GM19099 (cell line): ENCODE data around the gene ASCC3.

ENCODE experiments used
- POLR2A ChIP-seq: IDR thresholded peaks from 3 replicates; pipeline ENCODE4 v1.6.1; 2011; ENCODE audit warnings: low read depth; ENCODE audit not compliant: insufficient read length; ENCODE audit errors: extremely low read depth

The ASCC3 gene

DNA sequence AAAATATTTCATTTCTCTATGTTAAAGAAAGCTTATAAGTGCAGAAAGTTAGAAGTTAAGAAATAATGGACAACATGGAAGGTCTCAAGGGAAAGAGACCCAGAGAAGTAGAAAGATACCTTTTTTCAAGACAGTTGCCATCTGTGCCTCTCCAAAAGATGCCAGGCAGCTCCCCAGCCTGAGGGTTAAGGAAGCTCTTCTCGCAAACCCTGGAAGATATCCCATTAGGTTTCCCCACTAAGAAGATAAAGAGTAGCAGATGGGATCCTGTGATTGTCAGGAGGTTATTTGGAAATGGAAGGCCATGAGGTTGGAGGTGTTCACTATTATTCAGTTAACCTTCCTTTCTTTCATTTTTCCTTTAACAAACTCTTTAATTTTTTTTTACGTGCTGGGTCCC is 306.3 kb downstream of the ASCC3 start:
- no peak for TF ChIP-seq POLR2A

DNA sequence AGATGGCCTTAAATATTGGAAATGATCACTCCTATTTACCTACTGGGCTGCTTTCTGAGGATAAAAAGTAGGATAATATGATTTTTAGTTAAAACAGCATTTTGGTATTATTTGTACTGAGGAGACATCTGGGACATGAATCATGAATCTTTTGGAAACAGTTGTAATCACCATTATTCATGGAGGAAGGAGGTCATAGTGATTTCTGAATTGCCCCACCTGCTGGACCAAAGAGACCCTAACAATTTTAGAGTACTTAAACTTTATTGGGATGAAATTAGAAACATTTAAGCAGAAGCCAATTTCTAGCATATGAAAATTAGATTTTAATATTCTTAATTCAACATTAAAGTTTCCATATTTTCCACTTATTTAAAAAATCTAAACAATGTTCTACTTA is 308.0 kb downstream of the ASCC3 start:
- TF ChIP-seq POLR2A: no peak

DNA sequence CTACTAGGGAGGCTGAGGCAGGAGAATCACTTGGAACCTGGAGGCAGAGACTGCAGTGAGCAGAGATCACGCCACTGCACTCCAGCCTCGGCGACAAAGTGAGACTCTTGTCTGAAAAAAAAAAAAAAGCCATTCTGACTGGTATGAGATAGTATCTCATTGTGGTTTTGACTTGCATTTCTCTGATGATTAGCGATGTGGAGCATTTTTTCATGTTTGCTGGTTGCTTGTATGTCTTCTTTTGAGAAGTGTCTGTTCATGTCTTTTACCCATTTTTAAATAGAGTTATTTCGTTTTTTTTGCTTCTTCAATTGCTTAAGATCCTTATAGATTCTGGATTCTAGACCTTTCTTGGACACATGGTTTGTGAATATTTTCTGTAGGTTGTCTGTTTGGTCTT is 312.9 kb downstream of the ASCC3 start:
- TF ChIP-seq POLR2A: no peak

DNA sequence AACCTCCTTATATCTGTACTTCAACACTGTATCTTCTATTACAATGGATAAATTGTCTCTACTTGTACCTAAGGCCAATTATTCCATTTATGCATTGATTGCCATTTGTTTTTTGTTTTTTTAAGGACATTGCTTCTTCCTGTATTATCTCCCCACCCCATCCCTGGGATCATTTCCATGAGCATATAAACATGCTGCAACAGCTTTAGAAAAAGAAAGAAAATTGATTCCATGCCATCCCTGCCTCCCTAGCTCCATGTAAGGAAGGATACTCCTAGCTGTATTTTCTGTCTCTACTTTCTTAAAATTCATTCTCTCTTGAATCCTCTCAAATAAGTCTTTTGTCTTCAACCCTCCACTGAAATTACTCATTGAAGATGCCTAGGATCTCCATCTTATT is 314.6 kb downstream of the ASCC3 start:
- TF ChIP-seq POLR2A: no peak

DNA sequence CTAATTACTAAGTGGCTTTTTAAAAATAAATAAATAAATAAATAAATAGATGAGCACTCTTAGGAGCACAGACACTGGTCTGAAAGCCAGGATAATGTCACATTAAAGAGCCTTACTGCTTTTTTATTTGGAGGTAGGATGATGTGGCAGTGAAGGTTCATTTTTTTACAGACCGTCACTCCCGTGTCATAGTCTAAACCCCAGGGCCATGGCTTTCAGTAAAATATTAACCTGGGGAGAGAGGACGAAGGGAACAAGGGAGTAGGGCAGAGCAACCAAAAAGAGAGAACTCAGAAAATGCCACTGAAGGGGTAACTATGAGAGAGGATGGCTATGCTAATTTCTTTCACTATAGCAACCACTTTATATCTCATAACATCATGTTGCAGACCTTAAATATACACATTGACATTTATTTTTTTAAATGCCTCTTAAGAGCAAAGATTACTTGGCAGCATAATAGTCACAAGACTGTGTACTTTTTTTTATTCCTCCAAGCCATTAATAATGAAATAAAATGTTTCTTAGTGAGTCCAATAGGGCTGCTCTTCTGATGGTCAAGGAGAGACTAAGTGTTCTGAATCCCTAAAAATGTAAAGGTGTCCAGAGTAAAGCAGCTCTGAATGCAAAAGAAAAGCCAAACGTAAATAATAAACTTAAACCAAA is 315.6 kb downstream of the ASCC3 start:
- no peak for TF ChIP-seq POLR2A

DNA sequence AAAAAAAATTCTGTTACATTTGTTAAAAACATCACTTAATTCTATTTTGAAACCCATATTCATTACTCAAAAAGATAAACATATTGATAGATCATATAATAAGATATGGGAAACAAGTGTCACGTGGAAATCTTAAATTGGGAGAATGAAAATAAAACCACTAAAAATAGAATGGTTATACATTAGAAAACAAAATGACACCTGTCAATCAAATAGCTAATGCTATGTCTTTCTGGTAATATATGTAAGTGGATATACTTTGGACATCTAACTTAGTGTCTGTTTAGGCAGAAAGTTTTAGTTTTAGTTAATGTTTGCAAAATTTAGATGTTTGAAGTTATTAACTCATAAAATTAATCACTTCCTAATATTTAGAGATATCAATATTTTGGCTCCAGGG is 321.3 kb downstream of the ASCC3 start:
- TF ChIP-seq POLR2A: no peak

DNA sequence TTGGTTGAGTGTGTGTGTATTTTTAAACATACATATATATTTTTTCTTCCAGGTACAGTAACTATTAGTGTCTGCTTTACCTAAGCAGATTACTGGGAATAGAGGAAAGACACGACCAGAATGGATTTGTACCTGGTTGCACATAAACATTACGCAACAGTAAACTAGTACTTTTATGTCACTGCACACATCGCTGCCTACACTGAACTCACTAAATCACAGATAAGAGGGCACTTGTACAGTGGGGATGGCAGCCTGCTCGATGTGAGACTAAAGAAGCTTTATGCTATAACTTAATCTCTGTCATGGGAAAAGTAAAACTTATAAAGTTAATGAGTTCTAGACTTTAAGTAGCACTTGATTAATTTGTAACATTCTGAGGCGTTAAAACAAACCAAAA is 326.9 kb downstream of the ASCC3 start:
- no peak for TF ChIP-seq POLR2A

DNA sequence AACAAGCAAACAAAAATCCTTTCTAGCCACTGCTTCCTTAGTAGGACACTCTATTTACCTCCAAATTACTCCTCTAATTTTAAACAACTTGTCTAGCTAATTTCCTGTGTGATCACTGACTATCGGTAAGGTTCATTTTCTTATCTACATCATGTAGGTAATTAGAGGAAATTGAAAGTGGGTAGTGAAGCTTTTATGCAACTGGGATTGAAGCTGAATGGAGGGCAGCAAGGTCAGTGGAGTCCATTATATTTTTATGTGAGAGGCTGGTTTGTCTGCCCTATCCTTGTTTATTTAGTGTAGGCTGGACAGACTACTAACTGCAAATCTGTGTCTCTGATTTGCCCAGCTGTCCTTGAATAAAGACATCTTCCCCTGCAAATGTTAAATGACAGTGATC is 327.9 kb downstream of the ASCC3 start:
- TF ChIP-seq POLR2A: no peak

DNA sequence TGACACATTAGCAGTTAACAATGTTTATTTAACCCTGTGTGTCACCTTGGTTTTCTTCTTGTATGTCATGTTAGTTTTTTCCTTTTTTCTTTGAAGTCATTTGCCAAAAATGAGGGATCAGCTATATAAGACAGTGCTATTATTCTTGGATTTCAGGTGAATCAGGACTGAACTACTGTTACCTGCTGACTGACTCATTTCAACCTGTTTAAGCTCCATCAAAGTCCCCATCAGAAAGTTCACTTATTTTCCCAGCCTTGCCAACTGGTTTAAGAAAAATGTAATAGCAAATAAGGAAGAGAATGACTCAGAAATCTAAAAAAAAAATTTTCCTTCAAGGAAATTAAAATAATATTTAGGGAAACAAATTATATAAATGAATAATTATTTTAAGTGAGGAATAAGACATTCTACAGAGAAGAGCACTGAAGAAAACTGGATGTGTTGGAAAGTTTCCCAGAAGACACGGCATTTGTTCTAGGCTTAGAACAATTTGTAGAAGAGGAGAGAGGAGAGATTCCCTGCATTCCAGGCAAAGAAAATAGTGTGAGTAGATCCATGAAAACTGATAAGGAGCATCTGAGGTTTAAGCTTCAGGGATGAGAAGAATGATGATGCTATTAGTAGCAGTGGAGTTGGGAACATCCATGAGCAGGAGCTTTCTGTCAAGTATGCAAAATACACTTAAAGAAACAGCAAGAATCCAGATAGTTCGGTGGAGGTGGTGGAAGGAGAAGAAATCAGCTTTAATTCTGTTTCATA is 331.5 kb downstream of the ASCC3 start:
- no peak for TF ChIP-seq POLR2A

DNA sequence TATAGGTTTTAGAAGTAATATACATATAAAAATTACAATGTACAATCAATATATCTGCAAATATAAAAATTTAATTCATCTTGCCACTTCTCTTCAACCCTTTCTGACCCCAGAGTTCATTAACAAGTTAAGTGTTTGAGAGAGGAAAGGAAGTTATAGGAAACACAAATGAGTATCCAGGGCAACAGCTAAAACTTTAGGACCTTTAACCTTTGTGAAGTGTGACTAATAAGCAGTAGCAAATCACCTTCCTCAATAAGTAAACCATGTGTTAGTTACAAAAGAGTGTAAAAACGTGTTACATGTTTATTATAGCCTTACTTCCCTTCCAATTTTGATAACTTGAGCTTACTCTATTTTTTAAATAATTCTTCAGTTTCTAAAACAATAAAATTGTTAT is 343.0 kb downstream of the ASCC3 start:
- no peak for TF ChIP-seq POLR2A

DNA sequence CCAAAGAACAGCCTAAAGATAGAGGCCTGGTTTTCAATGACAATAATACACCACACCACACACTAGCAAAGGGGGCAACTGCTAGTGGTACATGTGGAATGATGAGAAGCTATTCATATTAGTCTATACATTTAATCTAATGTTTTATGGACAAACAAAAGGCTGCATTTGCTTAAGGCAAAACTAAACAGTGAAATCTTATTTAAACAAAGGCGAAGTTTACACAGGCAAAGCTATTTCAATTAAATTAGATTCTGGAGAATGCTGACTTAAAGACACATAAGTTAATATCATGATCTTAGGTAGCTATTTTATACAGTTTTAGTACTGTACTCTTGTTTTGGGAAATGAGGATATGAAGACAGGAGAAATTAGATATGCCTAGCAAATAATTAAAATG is 362.5 kb downstream of the ASCC3 start:
- no peak for TF ChIP-seq POLR2A

DNA sequence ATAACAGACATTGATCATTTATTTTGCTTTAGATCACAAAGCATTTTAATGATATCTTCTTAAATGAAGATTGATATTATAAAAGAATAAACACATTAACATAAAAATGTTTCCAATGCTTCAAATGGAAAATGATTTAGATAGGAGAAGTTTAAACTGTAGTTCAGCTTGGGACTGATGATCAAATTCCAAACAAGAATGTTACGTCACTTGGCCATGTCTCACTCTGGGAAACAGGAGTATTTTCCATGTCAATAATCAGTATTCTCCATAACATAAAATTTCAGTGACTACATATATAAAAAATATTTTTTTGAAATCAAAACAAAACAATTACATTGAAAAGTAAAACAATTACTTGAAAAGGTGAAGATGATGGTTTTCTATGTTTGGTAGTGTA is 363.5 kb downstream of the ASCC3 start:
- TF ChIP-seq POLR2A: no peak

DNA sequence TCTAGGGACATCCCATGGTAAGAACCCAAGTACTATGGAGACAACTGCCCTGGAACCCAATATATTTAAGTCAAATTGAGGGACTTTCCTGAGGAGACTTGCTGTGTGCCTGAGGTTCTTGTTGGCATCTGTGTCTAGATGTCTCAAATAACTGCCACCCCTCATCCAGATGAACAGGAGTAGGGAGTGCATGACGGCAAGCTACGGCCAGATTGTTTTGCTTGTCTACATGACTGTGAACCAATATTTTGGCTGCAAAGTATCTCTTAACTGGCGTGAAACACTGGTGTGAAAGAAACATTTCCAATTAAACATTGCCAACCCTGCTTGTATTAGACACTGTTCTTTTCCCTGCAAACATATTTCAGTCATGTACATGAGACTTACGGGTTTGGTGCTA is 364.0 kb downstream of the ASCC3 start:
- no peak for TF ChIP-seq POLR2A

DNA sequence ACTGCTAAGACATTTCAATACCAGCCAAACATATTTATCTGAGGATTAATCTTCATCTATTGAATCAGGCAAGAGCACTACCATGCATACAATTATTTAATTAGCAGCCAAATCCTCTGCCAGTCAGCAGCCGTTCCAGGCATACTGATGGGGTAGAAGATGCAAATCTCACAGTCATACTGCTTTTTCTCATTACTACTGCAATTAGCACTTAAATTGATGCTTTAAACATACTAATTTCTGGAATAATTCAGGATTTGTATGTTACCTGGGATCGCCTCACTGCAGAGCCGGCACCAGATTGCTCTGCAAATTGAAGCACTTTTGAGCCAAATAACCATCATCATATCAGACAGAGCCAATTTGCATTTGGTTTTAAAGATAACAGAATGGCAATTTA is 366.5 kb downstream of the ASCC3 start:
- TF ChIP-seq POLR2A: no peak

DNA sequence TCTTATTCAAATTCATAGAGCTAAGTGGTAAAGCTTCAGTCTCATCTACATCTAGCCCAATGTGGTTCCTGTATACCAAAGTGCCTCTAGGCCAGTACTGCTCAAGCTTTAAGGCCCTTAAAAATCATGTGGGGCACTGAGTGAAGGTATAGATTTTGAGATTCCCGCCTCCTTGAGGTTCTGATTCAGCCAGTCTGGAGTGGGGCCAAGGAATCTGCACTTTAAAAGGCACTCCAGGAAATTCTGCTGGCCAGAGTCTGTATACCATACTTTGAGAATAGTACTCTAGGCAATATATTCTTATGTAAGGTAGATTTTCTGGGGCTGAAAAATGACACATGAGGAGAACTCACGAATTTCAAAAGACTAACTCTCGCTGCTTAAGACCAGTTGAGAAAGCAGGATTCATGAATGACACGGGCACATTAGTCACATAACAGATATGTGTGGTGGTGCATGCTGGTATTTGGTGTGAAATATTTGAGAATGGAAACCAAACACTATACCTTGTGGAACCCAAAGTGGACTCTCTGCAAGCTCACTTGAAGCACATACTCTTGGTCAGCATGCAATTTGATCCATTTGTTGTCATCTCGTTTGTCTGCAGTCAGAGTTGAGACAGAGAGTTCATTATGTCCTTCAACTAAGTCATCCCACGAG is 368.8 kb downstream of the ASCC3 start:
- TF ChIP-seq POLR2A: no peak

DNA sequence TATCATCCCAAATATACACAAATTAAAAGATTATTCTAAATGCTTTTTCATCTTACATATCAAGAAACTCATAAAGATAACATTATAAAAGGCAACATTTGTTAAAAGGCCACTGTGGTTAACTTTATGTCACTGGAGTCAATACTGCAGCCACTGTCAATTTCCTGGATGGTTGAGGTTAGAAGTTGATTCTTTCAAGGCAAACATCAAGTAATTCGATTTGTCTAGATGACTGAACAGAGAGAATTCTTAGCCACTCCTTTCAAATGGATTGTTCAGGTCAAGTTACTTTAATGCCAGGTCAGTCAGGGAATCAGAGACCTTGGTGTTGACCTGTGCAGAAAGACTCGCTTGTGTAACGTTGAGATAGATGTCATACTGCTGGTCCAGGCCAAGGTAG is 372.0 kb downstream of the ASCC3 start:
- no peak for TF ChIP-seq POLR2A
